SK-N-SH treated with all-trans-retinoic acid at 6 μM for 48 hours (cell line): ENCODE measurements around the gene RNGTT.
"Not testable (repeated sequence)": the region's sequence is repeated elsewhere in the genome, so short reads cannot be mapped to it uniquely, and the experiment has no call there.

Experiments
- ATAC-seq: fragments of 200-7000 bp; cut with Tn5 transposase; 3 replicates; pipeline ENCODE4 v1.9.1; 2020; ENCODE audit warnings: mild to moderate bottlenecking, moderate library complexity
- ARNTL ChIP-seq: fragments of 450-650 bp; formaldehyde crosslinking; IDR thresholded peaks from 2 replicates; pipeline ENCODE4 v1.5.0; 2020; ENCODE audit warnings: low read depth, mild to moderate bottlenecking, moderate library complexity, borderline replicate concordance
- BACH2 ChIP-seq: fragments of 250-450 bp; sonication (Bioruptor Pico); IDR thresholded peaks from 2 replicates; pipeline ENCODE4 v1.9.0; 2021; ENCODE audit warnings: mild to moderate bottlenecking, borderline replicate concordance
- CSDC2 ChIP-seq: fragments of 250-450 bp; sonication (Bioruptor Pico); IDR thresholded peaks from 2 replicates; pipeline ENCODE4 v1.5.0; 2020; ENCODE audit warnings: mild to moderate bottlenecking, moderate library complexity
- CSRNP3 ChIP-seq: fragments of 250-450 bp; sonication (Bioruptor Pico); IDR thresholded peaks from 2 replicates; pipeline ENCODE4 v1.5.1; 2021; ENCODE audit warnings: mild to moderate bottlenecking, moderate library complexity
- ESRRG ChIP-seq: fragments of 250-450 bp; sonication (Bioruptor Pico); IDR thresholded peaks from 2 replicates; pipeline ENCODE4 v1.6.1; 2021; ENCODE audit warnings: mild to moderate bottlenecking
- ISL1 ChIP-seq: fragments of 250-450 bp; sonication (Bioruptor Pico); IDR thresholded peaks from 2 replicates; pipeline ENCODE4 v2.1.2; 2022; ENCODE audit warnings: mild to moderate bottlenecking, moderate library complexity
- OSR1 ChIP-seq: fragments of 250-450 bp; sonication (Bioruptor Pico); IDR thresholded peaks from 2 replicates; pipeline ENCODE4 v1.8.0; 2022; ENCODE audit warnings: moderate library complexity, mild to moderate bottlenecking, inconsistent platforms
- PATZ1 ChIP-seq: fragments of 250-450 bp; sonication (Bioruptor Pico); IDR thresholded peaks from 2 replicates; pipeline ENCODE4 v1.8.0; 2020; ENCODE audit warnings: mild to moderate bottlenecking, moderate library complexity, borderline replicate concordance
- RARB ChIP-seq: fragments of 250-450 bp; sonication (Bioruptor Pico); IDR thresholded peaks from 2 replicates; pipeline ENCODE4 v1.8.0; 2021; ENCODE audit warnings: mild to moderate bottlenecking, moderate library complexity
- SNAI2 ChIP-seq: fragments of 250-450 bp; sonication (Bioruptor Pico); IDR thresholded peaks from 2 replicates; pipeline ENCODE4 v1.5.0; 2020; ENCODE audit warnings: mild to moderate bottlenecking, moderate library complexity
- TOX ChIP-seq: fragments of 250-450 bp; sonication (Bioruptor Pico); IDR thresholded peaks from 2 replicates; pipeline ENCODE4 v1.8.0; 2021; ENCODE audit warnings: mild to moderate bottlenecking, moderate library complexity, borderline replicate concordance
- ZC3H10 ChIP-seq: fragments of 250-450 bp; sonication (Bioruptor Pico); IDR thresholded peaks from 2 replicates; pipeline ENCODE4 v1.5.1; 2021; ENCODE audit warnings: mild to moderate bottlenecking, moderate library complexity
- ZFP3 ChIP-seq: fragments of 250-450 bp; sonication (Bioruptor Pico); IDR thresholded peaks from 2 replicates; pipeline ENCODE4 v1.5.0; 2020; ENCODE audit warnings: mild to moderate bottlenecking, moderate library complexity
- ZFP30 ChIP-seq: fragments of 450-650 bp; formaldehyde crosslinking; IDR thresholded peaks from 2 replicates; pipeline ENCODE4 v1.5.0; 2022; ENCODE audit warnings: mild to moderate bottlenecking, moderate library complexity
- ZNF70 ChIP-seq: fragments of 450-650 bp; formaldehyde crosslinking; IDR thresholded peaks from 2 replicates; pipeline ENCODE4 v1.5.0; 2020; ENCODE audit warnings: mild to moderate bottlenecking, moderate library complexity
- ZNF8 ChIP-seq: fragments of 450-650 bp; formaldehyde crosslinking; IDR thresholded peaks from 2 replicates; pipeline ENCODE4 v1.5.0; 2020; ENCODE audit warnings: mild to moderate bottlenecking, moderate library complexity
- TF ChIP-seq, protein P1 (sequence below): fragments of 250-450 bp; sonication (Bioruptor Pico); IDR thresholded peaks from 2 replicates; pipeline ENCODE4 v1.8.0; 2021; ENCODE audit warnings: low read depth, mild to moderate bottlenecking, moderate library complexity, borderline replicate concordance
- TF ChIP-seq, protein P2 (sequence below): fragments of 250-450 bp; sonication (Bioruptor Pico); IDR thresholded peaks from 2 replicates; pipeline ENCODE4 v1.5.0; 2020; ENCODE audit warnings: mild to moderate bottlenecking, moderate library complexity

RNGTT gene

DNA sequence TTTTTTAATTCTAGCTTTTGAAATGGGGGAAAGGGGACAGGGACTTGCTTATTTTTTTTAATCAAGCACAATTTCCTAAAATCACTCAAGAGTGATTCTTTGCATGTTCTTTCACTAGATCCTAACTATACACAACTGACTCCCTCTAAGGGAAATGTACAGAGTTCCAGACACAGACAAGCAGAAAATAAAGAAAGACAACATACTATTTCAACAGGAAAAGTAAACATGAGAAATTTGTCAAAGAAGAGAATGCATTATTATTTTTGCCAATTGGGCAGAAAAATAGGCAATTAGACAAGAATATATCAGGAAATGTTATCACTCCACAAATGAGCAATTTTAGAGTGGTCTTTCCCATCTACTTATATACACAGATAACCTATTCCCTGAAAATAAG is 128.2 kb downstream of the RNGTT start:
- ATAC-seq: no peak
- no peak for TF ChIP-seq ZFP30 (CRISPR knock-in tag)
- TF ChIP-seq ZNF8 (CRISPR knock-in tag): no peak
- TF ChIP-seq CSRNP3 (CRISPR knock-in tag): no peak
- TF ChIP-seq TOX (CRISPR knock-in tag): no peak
- no peak for TF ChIP-seq CSDC2 (CRISPR knock-in tag)
- no peak for TF ChIP-seq BACH2 (CRISPR knock-in tag)
- TF ChIP-seq PATZ1 (CRISPR knock-in tag): no peak
- TF ChIP-seq, protein P1, sequence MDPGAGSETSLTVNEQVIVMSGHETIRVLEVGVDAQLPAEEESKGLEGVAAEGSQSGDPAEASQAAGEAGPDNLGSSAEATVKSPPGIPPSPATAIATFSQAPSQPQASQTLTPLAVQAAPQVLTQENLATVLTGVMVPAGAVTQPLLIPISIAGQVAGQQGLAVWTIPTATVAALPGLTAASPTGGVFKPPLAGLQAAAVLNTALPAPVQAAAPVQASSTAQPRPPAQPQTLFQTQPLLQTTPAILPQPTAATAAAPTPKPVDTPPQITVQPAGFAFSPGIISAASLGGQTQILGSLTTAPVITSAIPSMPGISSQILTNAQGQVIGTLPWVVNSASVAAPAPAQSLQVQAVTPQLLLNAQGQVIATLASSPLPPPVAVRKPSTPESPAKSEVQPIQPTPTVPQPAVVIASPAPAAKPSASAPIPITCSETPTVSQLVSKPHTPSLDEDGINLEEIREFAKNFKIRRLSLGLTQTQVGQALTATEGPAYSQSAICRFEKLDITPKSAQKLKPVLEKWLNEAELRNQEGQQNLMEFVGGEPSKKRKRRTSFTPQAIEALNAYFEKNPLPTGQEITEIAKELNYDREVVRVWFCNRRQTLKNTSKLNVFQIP (CRISPR knock-in tag): no peak
- TF ChIP-seq ISL1 (CRISPR knock-in tag): no peak
- no peak for TF ChIP-seq ZFP3 (CRISPR knock-in tag)
- TF ChIP-seq ZNF70 (CRISPR knock-in tag): no peak
- TF ChIP-seq ESRRG (CRISPR knock-in tag): no peak
- no peak for TF ChIP-seq RARB (CRISPR knock-in tag)
- TF ChIP-seq OSR1 (CRISPR knock-in tag): no peak

- not testable (repeated sequence) for ATAC-seq
These were observed 130.3 kb downstream of the RNGTT start for GRCh38 chr6:88833071-88833470.

- ATAC-seq: not testable (repeated sequence)
These were observed 135.8 kb downstream of the RNGTT start for GRCh38 chr6:88827599-88827998.

GRCh38 chr6:88825856-88826255 is 137.6 kb downstream of the RNGTT start:
- no peak for ATAC-seq
- no peak for TF ChIP-seq BACH2 (CRISPR knock-in tag)
- no peak for TF ChIP-seq CSRNP3 (CRISPR knock-in tag)
- TF ChIP-seq CSDC2 (CRISPR knock-in tag): no peak
- no peak for TF ChIP-seq ZC3H10
- no peak for TF ChIP-seq OSR1 (CRISPR knock-in tag)
- TF ChIP-seq ZFP30 (CRISPR knock-in tag): no peak
- TF ChIP-seq, protein P2, sequence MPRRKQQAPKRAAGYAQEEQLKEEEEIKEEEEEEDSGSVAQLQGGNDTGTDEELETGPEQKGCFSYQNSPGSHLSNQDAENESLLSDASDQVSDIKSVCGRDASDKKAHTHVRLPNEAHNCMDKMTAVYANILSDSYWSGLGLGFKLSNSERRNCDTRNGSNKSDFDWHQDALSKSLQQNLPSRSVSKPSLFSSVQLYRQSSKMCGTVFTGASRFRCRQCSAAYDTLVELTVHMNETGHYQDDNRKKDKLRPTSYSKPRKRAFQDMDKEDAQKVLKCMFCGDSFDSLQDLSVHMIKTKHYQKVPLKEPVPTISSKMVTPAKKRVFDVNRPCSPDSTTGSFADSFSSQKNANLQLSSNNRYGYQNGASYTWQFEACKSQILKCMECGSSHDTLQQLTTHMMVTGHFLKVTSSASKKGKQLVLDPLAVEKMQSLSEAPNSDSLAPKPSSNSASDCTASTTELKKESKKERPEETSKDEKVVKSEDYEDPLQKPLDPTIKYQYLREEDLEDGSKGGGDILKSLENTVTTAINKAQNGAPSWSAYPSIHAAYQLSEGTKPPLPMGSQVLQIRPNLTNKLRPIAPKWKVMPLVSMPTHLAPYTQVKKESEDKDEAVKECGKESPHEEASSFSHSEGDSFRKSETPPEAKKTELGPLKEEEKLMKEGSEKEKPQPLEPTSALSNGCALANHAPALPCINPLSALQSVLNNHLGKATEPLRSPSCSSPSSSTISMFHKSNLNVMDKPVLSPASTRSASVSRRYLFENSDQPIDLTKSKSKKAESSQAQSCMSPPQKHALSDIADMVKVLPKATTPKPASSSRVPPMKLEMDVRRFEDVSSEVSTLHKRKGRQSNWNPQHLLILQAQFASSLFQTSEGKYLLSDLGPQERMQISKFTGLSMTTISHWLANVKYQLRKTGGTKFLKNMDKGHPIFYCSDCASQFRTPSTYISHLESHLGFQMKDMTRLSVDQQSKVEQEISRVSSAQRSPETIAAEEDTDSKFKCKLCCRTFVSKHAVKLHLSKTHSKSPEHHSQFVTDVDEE (CRISPR knock-in tag): no peak
- TF ChIP-seq SNAI2 (CRISPR knock-in tag): no peak
- no peak for TF ChIP-seq ARNTL (CRISPR knock-in tag)
- TF ChIP-seq, protein P1 (CRISPR knock-in tag): no peak
- no peak for TF ChIP-seq PATZ1 (CRISPR knock-in tag)
- TF ChIP-seq ESRRG (CRISPR knock-in tag): no peak
